CD4-positive, alpha-beta T cell treated with Interferon gamma for 1 hour (primary cell): ENCODE results near the gene GXYLT2.

Source experiments
- DNase-seq: peaks from one replicate; pipeline ENCODE4 v3.0.0-alpha.2; 2020

Gene GXYLT2

DNA sequence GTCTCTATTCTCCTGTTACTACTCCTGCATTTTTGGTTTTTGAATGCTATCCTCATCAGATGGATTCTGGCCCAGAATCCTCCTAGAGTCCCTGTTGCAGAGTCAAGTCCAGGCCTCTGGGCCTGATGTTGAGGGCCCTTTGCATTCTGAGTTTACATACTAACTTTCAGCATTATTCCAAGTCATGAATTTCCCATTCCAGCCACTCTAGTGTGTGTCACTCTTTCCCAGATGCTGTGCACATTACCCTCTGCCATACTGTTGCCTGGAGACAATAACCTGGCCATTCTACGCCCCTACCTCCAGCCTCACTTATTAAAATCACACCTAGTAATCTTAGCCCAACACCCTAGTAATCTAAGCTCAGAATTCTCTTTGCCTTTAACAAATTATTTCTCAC, 53.4 kb downstream of the GXYLT2 start:
- no peak for DNase-seq

GRCh38 chr3:72942427-72942826, 54.6 kb downstream of the GXYLT2 start:
- DNase-seq: no peak

GRCh38 chr3:72944696-72945095, 56.9 kb downstream of the GXYLT2 start:
- no peak for DNase-seq

- no peak for DNase-seq
Measured at GRCh38 chr3:72947715-72948490, 60.1 kb downstream of the GXYLT2 start.

- no peak for DNase-seq
Measured at GRCh38 chr3:72949016-72949415, 61.2 kb downstream of the GXYLT2 start.

DNA sequence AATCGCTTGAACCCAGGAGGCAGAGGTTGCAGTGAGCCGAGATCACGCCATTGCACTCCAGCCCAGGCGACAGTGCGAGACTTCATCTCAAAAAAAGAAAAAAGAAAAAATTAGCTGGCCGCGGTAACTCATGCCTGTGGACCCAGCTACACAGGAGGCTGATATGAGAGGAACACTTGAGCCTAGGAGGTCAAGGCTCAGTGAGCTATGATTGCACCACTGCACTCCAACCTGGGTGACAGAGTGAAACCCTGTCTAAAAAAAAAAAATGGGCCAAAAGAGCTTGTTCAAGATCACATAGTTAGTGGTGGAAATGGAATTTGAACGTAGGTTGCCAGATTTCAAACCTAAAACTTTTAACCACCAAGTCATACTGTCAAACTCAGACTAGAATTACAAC, 62.5 kb downstream of the GXYLT2 start:
- no peak for DNase-seq

- DNase-seq: no peak
Measured at GRCh38 chr3:72950801-72951200, 63.0 kb downstream of the GXYLT2 start.

DNA sequence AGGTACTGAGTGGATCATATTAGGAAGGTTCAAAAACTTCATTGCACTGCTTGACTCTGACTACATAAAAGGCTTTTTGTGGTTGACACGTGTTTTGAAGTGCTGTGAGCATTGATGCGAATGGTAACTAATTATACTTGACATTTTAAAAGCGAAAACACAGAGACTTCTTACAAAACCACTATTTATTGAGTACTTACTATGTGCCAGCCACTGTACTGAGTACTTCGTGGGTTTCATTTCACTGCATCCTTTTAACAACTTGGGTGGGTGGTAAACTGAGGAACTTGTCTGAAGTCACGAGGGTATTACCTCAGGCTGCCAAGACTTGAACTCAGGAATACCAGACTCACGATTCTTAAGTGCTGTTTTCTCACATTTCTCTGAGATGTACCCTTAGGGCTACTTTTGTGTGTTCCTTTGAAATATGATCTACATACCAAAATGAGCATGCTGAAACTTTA, 63.4 kb downstream of the GXYLT2 start:
- no peak for DNase-seq

DNA sequence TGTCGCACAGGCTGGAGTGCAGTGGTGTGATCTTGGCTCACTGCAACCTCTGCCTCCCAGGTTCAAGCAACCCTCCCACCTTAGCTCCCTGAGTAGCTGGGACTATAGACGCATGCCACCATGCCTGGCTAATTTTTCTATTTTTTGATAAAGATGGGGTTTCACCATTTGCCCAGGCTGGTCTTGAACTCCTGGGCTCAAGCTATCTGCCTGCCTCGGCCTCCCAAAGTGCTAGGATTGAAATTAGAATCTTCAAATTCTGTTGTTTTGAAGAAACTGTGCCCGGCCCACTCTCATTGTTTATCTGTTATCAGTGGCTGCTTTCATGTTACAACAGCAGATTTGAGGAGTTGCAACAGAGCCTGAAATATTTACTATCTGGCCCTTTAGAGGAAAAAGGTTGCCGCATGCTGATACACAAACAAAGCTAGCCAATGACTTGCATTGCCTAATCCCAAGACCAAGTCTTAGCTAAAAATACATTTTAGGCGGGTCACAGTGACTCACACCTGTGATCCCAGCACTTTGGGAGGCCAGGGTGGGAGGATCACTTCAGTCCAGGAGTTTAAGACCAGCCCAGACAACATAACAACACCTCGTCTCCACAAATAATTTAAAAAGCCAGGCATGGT, 65.6 kb downstream of the GXYLT2 start:
- DNase-seq: no peak

- no peak for DNase-seq
Measured at GRCh38 chr3:72957297-72957696, 69.5 kb downstream of the GXYLT2 start.

- no peak for DNase-seq
Measured at GRCh38 chr3:72959336-72959735, 71.5 kb downstream of the GXYLT2 start.

GRCh38 chr3:72960812-72961518, 73.1 kb downstream of the GXYLT2 start:
- no peak for DNase-seq

GRCh38 chr3:72961752-72962151, 73.9 kb downstream of the GXYLT2 start:
- no peak for DNase-seq

DNA sequence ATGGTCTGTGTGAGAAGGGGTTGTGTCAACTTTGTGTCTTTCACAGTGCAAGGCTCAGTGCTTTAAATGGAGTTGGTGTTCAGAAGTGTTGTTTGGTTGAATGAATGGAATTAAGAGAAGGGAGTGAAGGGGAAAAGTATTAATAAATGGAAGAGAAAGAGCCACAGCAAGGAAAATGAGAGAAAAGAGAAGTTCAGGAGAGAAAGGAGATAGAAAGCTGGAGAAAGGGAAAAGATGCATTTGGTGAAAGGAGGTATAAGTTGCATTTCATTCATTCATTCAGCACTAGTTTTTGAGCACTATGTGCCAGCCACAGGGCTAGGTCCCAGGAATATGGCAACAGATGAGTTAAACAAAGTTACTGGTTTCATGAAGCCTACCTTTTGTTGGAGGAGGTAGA, 74.5 kb downstream of the GXYLT2 start:
- DNase-seq: no peak

DNA sequence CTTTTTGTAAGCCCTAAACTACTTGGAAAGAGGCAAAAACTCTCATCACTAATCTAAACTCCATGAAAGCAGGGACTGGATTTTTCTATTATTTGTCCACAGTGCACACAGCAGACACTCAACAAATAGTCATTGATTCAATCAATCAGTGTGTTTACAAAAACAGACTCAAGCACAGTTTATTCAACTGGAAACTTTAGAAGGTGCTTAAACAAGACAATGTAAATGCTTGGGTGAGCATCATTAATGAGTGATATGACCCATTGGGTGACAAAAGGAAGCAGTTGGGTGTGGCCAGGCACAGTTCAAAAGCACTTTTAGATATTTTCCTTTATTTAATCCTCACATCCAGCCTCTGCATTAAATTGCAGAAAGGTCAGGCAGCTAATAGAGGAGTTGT, 76.8 kb downstream of the GXYLT2 start:
- DNase-seq: no peak

- no peak for DNase-seq
Measured at GRCh38 chr3:72968266-72968664, 80.4 kb downstream of the GXYLT2 start.

- DNase-seq: no peak
Measured at GRCh38 chr3:72969766-72970165, 81.9 kb downstream of the GXYLT2 start.

GRCh38 chr3:72970942-72971341, 83.1 kb downstream of the GXYLT2 start:
- no peak for DNase-seq

- DNase-seq: no peak
Measured at GRCh38 chr3:72972706-72973030, 84.8 kb downstream of the GXYLT2 start.

- DNase-seq: no peak
Measured at GRCh38 chr3:72973031-72973723, 85.3 kb downstream of the GXYLT2 start.

DNA sequence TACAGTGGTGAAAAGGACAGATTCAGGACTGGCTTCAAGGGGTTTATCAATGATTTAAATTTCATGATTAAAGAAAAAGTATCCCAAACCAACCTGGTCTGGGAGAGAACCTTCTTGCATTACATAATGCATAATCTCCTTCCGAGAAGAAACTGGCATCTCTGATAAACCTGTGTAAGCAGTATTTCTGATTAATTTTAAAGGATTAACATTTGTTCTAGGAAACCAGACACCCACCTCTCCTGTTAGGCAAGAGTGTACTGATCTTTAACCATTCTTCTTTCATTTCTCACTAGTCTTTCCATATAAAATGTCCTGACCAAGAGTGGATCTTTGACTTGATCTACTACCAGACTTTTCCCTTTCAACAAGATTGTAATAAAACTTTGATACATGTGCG, 85.9 kb downstream of the GXYLT2 start:
- no peak for DNase-seq

GRCh38 chr3:72974956-72975355, 87.1 kb downstream of the GXYLT2 start:
- DNase-seq: no peak

DNA sequence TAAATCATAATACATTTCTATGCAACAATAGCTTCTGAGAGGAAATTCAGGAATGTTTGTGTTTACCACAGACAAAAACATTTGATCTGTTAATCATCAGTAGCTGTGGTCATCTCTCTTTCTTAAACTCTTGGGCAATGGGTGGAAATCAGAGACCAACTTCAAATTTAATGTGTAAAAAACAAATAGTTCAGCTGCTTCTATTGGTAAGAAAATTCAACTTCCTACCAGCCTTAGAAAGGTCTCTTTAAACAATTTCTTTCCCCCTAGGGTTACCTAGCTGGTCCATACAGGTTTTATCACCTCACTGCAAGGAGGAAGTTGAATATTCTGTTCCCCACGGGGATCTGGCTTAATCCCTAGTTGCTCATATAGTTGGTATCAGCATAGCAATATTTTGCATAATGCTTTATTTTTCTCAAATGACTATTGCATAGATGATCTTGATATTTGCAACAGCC, 88.5 kb downstream of the GXYLT2 start:
- DNase-seq: no peak
